Urinary bladder (tissue), 4 donors: ENCODE measurements around the gene PTPRCAP. TPM values are rescaled to one million over a fixed set of nuclear protein-coding genes. Genes with fewer than 3 reads are reported as not detected.
A peak's percentile ranks its signal among the peaks of the same experiment; 100 is the strongest.
"Not testable (repeated sequence)": the region's sequence is repeated elsewhere in the genome, so short reads cannot be mapped to it uniquely, and the experiment has no call there.

ENCODE experiments used
- DNase-seq: peaks from one replicate; pipeline ENCODE4 v3.0.0-alpha.2; 2015; ENCODE audit errors: extremely low spot score
- H3K27ac ChIP-seq: one replicate; pipeline ENCODE4 v1.5.1; 2013; ENCODE audit warnings: low read depth, mild to moderate bottlenecking, moderate library complexity
- H3K36me3 ChIP-seq: one replicate; pipeline ENCODE4 v1.6.1; 2013; ENCODE audit warnings: mild to moderate bottlenecking, moderate library complexity; ENCODE audit not compliant: insufficient read depth
- H3K4me1 ChIP-seq: one replicate; pipeline ENCODE4 v1.6.1; 2013; ENCODE audit warnings: mild to moderate bottlenecking, moderate library complexity; ENCODE audit not compliant: insufficient read depth
- H3K4me3 ChIP-seq: one replicate; pipeline ENCODE4 v1.5.1; 2013; ENCODE audit warnings: low read depth, low read length
- WGBS: extraction: QIAGEN DNeasy Blood & Tissue Kit; methylation state at CpG from one replicate; pipeline ENCODE4 v1.1.7; 2013; 5-methylcytosine and 5-hydroxymethylcytosine counted together
- polyA plus RNA-seq: library from polyadenylated mRNA; stranded (reverse); fragments of 200-250 nt; gene quantifications from one replicate; pipeline ENCODE4 v1.2.3, GENCODE V29; 2013
- total RNA-seq: library from RNA; depleted of rRNA; stranded (reverse); fragments of >200 nt; gene quantifications from one replicate; pipeline ENCODE4 v1.2.3, GENCODE V29; 2014
- donor health status: healthy with polysubstance abuse.
- donor health status: healthy.

PTPRCAP gene
- total and polyA plus RNA-seq, 2 donors, result 1.2 to 5.2 TPM

DNA sequence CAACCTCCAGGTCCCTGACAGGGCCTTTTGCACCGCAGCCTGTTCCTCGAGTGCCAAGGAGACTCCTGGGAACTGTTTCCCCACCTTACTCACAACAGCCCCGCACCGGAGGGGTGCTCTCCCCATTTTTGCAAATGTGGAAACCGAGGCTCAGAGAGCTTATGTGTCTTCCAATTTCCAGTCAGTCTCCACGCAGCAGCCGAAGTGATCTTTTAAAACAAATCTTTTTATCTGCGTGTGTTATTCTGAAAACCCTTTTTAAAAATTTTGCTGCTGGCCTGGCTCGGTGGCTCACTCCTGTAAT lies 32.0 kb upstream of the PTPRCAP start:
- Histone ChIP-seq H3K4me3 (peak overlapping the region; percentile 94), H3K27ac (peak overlapping the region; percentile 87), H3K4me1 (peaks cover 5% of the 10 kb centered on the region), H3K36me3 (no peaks in the 10 kb centered on the region)
- WGBS, result 8% methylated on average over 9 of the region's 9 CpGs
- no peak for DNase-seq

- Histone ChIP-seq H3K4me3 (peak within 1 kb of the TSS; percentile 94), H3K4me1 (peaks cover 5% of the 10 kb centered on the region), H3K27ac (peak within 1 kb of the TSS; percentile 89), H3K36me3 (no peaks in the 10 kb centered on the region)
- peak; percentile 62 for DNase-seq
- under 1% methylated on average over 76 of the region's 76 CpGs for WGBS
These were observed 31.5 kb upstream of the PTPRCAP start, which contains the start of gene TMEM134 for GRCh38 chr11:67468759-67469507. TSS of gene TMEM134 (minus strand) at chr11:67469251. CDS start at chr11:67469192, 59 bp downstream.

DNA sequence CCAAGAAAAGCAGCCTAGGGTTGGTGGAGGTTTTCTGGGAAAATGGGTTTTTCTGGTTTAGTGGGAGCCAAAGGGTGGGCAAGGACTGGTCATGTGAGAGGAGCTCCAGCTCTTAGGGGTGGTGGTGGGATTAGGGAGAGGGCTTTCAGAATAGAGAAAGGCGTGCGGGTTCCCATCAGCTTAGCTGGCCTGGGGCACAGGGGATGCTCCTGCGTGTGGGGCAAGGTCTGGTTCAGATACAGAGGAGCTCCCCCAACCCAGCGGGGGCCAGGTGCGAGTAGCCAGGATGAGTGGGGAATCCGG lies 30.9 kb upstream of the PTPRCAP start:
- 4% methylated on average over 6 of the region's 6 CpGs for WGBS
- Histone ChIP-seq H3K4me3 (peak overlapping the region; percentile 94), H3K36me3 (no peaks in the 10 kb centered on the region), H3K4me1 (peaks cover 5% of the 10 kb centered on the region), H3K27ac (peak overlapping the region; percentile 89)
- DNase-seq, result no peak

DNA sequence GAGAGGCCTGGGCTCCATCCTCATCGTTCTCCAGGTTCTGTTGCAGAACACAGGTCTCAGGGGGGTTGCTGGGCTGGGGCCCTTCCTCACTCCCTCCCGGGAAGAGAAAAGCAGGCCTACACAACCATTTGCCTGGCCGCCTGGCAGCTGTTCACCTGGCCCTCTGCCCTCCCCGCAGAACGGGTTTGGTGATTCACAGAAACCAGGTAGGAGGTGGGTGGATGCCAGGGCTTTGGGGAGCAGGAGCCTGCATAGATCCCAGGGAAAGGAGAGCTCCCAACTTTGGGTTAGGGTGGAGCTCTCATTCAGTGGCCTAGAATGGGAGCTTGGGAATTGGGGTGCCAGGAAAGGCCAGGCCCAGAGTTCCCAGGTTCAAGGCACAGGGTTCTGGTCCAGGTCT lies 30.6 kb upstream of the PTPRCAP start:
- DNase-seq, result no peak
- peaks cover 5% of the 10 kb centered on the region for H3K4me1 ChIP-seq

DNA sequence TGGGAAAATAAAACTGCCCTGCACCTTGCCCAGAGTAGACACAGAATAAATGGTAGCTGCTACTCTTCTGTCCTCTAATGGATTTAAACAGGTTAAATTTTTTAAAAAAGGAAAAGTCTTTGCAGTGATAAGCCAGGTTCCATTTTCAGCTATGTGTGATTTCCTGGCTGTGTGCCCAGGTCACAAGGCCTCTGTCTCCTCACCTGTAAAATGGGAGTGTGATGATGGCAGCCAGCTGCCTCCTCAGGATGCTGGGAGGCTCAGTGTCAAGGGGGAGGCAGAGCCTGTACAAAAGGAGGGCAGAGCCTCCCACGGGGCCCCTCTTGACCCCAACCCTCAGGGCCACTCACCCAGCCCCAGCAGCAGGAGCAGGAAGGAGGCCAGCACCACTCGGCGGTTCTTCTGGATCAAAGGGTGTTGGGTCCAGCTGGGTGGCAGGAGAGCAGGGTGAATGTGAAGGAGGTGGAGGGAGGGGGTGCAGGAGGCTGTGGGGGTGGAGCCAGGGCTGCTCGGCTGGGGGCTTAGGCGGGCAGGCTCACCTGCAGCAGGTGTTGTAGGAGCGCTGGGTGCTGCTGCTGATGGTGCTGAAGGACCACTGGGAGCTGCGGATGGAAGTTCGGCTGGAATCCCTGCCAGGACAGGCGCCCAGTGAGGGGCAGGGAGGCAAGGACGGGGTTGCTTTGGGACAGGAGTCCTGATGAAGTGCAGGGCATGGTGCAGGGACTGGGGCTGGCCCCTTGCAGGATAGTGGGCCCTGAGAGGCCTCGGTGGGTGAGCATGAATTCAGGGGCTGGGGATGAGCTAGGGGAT lies 29.7 kb upstream of the PTPRCAP start:
- WGBS, result 76% methylated on average over 11 of the region's 11 CpGs
- Histone ChIP-seq H3K36me3 (no peaks in the 10 kb centered on the region), H3K4me1 (peaks cover 5% of the 10 kb centered on the region), H3K27ac (no peak overlapping the region), H3K4me3 (no peak overlapping the region)
- no peak for DNase-seq

More for the DNA sequence above, 30.6 kb upstream of the PTPRCAP start:
- peak overlapping the region; percentile 94 for H3K4me3 ChIP-seq
- 27% methylated on average over 5 of the region's 5 CpGs for WGBS
- H3K27ac ChIP-seq, result peak overlapping the region; percentile 89
- no peaks in the 10 kb centered on the region for H3K36me3 ChIP-seq

DNA sequence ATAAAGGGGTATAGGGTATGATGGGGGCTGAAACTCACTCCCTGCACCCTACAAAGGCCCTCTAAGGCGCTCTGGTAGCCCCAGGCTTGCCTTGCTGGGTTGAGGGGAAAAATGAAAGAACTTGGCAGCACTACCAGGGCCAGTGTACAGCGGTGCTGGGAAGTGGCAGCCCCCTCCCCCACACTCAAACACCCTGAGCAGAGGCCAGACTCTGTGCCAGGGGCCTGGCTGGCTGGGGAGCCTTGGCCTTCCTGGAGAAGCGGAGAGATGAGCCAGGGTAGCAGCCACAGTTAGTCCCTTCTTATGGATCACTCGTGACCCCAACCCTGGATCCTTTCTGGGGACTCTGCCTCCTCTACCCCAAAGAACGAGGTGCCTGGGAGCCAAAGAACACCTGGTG lies 28.9 kb upstream of the PTPRCAP start:
- Histone ChIP-seq H3K36me3 (no peaks in the 10 kb centered on the region), H3K4me3 (no peak overlapping the region), H3K4me1 (peaks cover 5% of the 10 kb centered on the region), H3K27ac (peak overlapping the region; percentile 14)
- 82% methylated on average over 5 of the region's 5 CpGs for WGBS
- DNase-seq, result no peak

GRCh38 chr11:67465530-67465929 lies 28.0 kb upstream of the PTPRCAP start:
- not testable (repeated sequence) for H3K27ac ChIP-seq, H3K36me3 ChIP-seq, DNase-seq, H3K4me3 ChIP-seq, H3K4me1 ChIP-seq
- WGBS, result 48% methylated on average over 2 of the region's 2 CpGs

DNA sequence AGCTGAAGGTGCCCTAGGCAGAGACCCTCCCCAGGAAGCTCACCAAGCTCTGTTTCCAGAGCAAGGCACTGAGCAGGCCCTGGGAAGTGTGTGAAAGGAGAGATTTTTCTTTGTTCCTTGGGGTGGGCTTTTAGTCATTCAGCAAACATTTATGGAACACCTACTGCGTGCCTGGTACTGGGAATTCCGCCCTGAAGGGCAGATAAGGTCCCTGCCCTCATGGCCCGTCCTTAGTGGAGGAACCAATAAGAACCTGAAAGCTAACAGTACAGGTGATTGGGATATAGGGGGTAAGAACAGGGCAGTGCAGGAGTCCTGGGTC lies 27.7 kb upstream of the PTPRCAP start:
- H3K27ac ChIP-seq, result peak overlapping the region; percentile 88
- no peaks in the 10 kb centered on the region for H3K36me3 ChIP-seq
- H3K4me1 ChIP-seq, result peaks cover 5% of the 10 kb centered on the region
- no peak for DNase-seq
- peak overlapping the region; percentile 39 for H3K4me3 ChIP-seq
- WGBS, result 69% methylated on average over 3 of the region's 3 CpGs

- no peak for DNase-seq
- Histone ChIP-seq H3K27ac (peak overlapping the region; percentile 88), H3K4me3 (peak overlapping the region; percentile 39), H3K36me3 (no peaks in the 10 kb centered on the region), H3K4me1 (peaks cover 5% of the 10 kb centered on the region)
- 21% methylated on average over 56 of the region's 56 CpGs for WGBS
These were observed 27.1 kb upstream of the PTPRCAP start for GRCh38 chr11:67464411-67465188.

DNA sequence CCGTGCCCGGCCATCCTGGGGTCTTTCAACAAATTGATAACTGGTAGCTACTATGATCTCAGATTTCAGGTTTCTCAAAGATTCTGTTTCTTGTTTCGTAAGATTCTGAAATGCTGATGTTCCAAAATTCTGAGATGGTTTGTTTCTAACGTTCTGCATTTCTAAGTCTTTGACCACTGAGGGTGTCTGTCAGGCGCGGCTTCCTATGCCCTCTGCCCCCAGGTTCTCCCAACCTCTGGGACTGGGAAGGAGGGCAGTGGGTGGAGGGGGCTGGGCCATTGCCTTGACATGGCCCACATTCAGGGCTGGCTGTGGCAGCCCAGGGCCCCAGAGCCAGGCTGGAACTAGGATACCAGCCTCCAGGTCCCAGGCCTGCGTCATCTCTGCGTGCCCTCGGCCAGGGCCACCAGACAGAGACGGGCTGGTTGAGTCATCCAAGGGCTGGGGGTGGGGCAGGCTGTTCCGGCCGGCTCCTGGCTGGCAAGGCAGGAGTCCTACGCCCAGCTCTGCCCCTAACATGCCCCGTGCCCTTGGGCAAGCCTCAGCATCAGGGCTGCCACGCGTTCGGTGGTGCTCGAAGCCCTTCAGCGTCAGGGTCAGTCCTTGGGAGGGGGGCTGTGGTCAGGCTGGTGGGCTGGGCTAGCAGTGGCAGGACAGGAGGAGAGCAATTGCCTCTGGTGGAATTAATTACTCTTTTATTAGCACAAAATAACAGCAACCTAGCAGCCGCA lies 26.4 kb upstream of the PTPRCAP start:
- H3K36me3 ChIP-seq, result no peaks in the 10 kb centered on the region
- peaks cover 5% of the 10 kb centered on the region for H3K4me1 ChIP-seq
- no peak overlapping the region for H3K4me3 ChIP-seq
- DNase-seq, result no peak
- 77% methylated on average over 20 of the region's 20 CpGs for WGBS
- H3K27ac ChIP-seq, result peak overlapping the region; percentile 77

DNA sequence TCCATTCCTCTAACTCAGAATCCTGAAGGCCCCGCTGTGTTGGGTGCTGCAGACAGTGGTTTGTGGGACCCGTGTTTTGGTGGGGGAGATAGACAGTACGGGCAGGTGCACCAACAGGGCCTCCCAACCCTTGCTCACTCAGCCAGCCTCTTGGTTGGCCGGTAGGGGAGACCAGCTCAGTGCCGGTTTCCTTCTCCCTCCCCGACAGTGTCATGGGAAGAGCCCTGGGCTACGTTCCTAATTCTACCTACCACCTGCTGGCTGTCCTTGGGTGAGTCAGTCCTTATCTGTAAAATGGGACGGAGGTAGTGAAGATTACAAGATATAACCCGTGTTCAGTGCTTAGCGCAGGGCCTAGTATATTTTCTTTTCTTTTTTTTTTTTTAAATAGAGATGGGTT lies 25.7 kb upstream of the PTPRCAP start:
- no peak for DNase-seq
- Histone ChIP-seq H3K36me3 (no peaks in the 10 kb centered on the region), H3K27ac (no peak overlapping the region), H3K4me3 (no peak overlapping the region), H3K4me1 (peaks cover 5% of the 10 kb centered on the region)
- 88% methylated on average over 10 of the region's 10 CpGs for WGBS

- Histone ChIP-seq H3K27ac (no peak overlapping the region), H3K4me3 (no peak overlapping the region), H3K36me3 (no peaks in the 10 kb centered on the region), H3K4me1 (no peaks in the 10 kb centered on the region)
- 87% methylated on average over 19 of the region's 19 CpGs for WGBS
- no peak for DNase-seq
These were observed 20.8 kb upstream of the PTPRCAP start for GRCh38 chr11:67458266-67458665.

- Histone ChIP-seq H3K36me3 (no peaks in the 10 kb centered on the region), H3K27ac (no peak overlapping the region), H3K4me1 (no peaks in the 10 kb centered on the region), H3K4me3 (no peak overlapping the region)
- 87% methylated on average over 12 of the region's 12 CpGs for WGBS
- no peak for DNase-seq
These were observed 20.0 kb upstream of the PTPRCAP start for GRCh38 chr11:67457453-67457852.
